Measurements from ENCODE around the gene SEMA5A. TPM values are rescaled to one million over a fixed set of nuclear protein-coding genes. Genes with fewer than 3 reads are reported as not detected.

SEMA5A gene, protein sequence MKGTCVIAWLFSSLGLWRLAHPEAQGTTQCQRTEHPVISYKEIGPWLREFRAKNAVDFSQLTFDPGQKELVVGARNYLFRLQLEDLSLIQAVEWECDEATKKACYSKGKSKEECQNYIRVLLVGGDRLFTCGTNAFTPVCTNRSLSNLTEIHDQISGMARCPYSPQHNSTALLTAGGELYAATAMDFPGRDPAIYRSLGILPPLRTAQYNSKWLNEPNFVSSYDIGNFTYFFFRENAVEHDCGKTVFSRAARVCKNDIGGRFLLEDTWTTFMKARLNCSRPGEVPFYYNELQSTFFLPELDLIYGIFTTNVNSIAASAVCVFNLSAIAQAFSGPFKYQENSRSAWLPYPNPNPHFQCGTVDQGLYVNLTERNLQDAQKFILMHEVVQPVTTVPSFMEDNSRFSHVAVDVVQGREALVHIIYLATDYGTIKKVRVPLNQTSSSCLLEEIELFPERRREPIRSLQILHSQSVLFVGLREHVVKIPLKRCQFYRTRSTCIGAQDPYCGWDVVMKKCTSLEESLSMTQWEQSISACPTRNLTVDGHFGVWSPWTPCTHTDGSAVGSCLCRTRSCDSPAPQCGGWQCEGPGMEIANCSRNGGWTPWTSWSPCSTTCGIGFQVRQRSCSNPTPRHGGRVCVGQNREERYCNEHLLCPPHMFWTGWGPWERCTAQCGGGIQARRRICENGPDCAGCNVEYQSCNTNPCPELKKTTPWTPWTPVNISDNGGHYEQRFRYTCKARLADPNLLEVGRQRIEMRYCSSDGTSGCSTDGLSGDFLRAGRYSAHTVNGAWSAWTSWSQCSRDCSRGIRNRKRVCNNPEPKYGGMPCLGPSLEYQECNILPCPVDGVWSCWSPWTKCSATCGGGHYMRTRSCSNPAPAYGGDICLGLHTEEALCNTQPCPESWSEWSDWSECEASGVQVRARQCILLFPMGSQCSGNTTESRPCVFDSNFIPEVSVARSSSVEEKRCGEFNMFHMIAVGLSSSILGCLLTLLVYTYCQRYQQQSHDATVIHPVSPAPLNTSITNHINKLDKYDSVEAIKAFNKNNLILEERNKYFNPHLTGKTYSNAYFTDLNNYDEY
- total RNA-seq: under 0.01 and 0.44 TPM in 2 replicates

DNA sequence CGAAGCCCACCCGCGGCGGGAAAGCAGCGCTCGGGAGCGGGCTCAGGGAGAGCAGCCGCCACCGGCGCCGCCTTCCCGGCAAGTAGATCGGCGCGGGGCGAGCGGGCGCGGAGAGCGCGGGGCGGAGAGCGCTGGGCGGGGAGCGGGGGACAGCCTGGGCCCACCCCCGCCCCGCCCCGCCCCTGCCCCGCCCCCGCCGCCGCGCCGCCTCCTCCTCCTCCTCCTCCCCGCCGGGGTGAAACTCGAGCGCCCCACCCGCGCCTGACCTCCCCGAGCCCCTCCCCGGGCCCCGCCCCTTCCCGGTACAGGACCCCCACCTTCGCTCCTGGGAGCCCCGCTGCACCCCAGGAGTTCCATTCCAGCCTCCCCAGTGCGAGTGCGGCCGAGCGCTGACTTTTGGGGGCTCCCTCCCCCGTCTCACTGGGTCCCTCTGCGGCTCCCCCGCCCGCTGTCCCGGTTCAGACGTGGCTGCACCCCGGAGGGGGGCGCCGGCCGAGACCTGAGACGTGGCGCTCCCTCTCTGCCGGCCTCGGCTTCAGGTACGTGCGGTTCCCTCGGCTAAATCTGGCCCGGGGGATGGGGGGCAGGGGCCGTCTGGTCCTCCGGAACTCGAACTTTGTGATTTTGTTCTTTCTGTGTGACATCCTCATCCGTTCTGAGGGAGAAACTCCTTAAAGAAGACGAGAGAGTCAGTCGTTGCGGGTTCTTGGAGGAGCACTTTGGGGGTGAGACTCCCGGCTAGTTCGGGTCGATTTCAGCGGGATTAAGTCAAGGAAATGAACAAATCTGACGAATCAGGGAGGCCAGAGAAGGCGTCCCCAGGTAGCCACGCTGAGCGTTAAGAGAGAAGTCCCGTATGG, at the start of gene SEMA5A:
Gene SEMA5A (minus strand): TSS at position 84 of the 860 bp plus-strand sequence. CDS start 166,129 bp downstream, outside the sequence.
- DNase-seq (ENCODE audit: low read depth in 2 of 2): peak in 1 of 2 donors; percentile 48

DNA sequence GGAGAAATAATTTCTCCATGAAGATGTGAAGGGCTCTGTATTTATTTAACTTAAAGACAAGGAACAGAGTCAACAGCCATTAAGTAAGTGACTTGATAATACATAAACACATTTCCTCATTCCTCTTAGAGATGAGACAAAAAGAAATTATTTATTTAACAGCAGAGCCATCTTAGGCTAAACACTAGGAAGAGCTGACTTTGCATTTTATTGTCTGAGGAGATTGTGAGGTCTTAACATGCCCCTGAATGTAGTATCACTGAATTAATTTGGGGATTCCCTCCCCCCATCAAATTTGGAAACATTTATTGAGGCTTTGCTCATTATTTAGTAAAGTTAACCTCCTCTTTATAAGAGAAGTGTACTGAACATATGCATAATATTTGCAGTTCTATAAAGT, 49.0 kb upstream of the SEMA5A start:
- no peak for DNase-seq (ENCODE audit: low read depth in 2 of 2)

DNA sequence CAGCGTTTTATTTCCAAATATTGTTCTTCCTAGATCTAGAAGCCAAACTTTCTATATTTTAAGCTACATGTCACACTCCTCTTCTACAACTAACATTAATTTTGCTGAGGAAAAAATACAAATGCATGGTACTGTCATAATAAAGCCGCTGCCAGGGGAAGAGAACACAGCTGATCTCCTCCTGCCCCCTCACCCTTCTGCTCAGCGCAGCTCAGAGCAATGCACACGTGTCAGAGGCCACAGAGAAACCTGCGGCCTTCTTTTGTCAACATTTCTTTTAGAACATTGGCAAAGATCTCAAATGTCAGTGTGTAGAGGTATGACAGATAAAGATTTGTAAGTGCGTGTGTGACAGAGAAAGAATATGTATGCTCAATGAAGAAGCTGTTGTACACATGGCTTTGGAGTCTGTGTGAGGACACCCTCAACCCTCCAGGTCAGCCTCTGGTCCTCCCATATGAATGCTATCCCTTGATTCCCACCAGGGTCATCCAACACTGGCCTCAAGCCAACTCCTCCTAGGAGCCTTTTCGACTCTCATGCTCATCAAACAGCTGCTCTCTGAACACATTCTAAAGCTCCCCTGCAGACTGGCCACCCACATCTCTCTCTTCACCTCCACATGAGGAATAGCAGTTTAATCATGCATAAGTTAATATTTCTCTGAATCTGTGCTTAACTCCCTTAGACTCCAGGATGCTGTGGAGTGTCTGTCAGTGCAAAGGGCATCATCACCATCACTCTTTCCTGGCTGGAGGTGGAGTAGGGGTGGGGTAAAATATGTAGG, 43.4 kb upstream of the SEMA5A start:
- no peak for DNase-seq (ENCODE audit: low read depth in 2 of 2)

DNA sequence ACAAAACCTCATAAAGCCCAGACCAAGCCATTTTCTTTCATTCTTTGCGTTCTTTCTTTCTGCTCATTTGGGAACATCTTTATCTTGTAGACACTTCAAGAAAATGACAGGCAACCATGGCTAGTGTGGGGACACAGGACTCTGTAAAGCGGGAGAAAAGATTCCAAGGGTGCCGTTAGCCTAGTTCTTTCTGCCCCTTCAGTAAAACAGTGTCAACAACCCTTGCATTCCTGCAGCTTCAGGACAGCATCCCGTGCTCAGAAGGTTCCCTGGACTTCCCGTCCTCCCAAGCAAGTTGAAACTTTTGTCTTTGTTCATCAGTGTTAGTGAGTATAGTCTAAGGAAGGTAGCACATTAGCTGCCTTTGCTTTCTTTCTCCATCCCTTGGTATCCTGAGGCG, 42.4 kb upstream of the SEMA5A start:
- DNase-seq (ENCODE audit: low read depth in 2 of 2): no peak

DNA sequence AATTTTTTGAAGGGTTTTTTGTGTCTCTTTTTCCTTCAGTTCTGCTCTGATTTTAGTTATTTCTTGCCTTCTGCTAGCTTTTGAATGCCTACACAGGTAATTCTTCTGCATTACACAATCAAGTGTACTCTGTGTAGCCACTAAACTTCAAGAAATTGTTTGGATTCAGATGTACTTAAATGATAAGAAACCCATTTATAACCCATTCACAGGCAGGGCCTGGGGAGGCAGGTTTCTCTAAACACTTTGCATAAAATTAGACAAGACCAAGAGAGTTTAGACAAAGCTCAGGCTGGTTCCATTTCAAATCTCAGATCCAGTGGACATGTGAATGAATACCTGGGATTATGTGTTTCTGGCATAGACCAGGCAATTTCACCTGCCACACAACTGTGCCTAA, 41.3 kb upstream of the SEMA5A start:
- DNase-seq (ENCODE audit: low read depth in 2 of 2): no peak

DNA sequence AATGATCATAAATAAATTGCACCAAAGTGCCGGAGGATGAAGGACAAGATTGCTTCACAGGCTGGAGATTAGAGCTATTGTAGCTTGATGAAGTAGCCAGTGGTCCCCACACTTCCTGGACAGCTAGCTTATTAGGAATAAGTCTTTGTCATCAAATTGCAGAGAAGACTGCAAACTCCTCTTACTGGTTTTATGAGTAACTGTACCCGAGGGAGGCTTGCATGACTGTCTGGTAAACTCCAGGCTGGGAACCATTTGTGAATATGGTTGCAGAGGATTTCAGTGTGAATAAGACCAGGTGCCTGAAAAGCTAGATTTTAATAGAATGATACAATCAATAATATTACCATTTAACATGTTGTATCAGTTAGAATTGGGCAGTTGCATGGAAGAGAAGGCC, 36.5 kb upstream of the SEMA5A start:
- DNase-seq (ENCODE audit: low read depth in 2 of 2): no peak

DNA sequence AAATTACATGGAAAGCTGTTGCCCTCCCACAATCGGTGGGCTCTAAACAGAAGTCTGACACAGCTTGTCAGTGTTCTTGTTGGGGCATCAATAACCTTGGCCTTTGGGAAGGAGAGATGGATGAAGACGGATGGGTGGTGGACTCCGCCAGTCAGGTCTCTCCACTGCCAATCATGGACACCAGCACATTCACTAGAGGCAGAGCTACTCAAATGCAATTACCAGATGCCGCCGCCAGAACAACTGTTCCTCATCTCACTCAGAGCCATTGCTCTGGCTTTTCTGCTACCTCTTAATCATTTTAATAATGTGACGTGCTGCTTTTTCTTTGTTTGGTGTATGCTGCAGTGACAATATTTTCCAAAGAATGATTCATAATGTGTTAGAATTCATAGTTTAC, 27.9 kb upstream of the SEMA5A start:
- DNase-seq (ENCODE audit: low read depth in 2 of 2): no peak

DNA sequence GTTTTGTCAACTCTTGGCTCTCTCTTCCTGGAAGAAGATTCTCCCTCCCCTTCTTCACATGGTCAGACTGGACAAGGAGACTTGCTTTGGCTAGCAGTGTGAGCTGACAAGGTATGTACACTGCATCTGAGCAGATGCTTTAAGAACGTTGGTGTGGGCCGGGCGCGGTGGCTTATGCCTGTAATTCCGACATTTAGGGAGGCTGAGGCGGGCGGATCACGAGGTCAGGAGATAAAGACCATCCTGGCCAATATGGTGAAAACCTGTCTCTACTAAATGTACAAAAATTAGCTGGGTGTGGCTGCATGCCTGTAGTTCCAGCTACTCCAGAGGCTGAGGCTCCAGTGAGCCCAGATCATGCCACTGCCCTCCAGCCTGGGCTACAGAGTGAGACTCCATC, 26.4 kb upstream of the SEMA5A start:
- no peak for DNase-seq (ENCODE audit: low read depth in 2 of 2)

DNA sequence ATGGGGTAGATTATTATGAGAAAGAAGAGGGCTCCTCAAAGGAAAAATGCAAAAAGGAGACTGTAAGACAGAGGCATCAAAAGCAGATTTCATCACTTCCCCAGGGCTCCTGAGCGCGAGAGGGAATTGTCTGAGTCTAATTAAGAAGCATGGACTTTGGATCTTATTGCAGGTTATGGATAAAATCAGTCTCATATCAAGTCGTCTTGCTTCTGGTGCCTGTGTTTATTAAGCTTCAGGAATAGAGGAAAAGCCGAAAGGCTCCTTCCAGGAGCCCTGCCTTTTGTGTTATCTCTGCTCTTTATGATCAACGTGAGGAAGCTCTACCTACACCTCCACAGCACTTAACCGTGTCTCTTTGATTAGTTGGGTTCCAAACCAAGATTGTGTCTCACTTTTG, 25.0 kb upstream of the SEMA5A start:
- DNase-seq (ENCODE audit: low read depth in 2 of 2): no peak

DNA sequence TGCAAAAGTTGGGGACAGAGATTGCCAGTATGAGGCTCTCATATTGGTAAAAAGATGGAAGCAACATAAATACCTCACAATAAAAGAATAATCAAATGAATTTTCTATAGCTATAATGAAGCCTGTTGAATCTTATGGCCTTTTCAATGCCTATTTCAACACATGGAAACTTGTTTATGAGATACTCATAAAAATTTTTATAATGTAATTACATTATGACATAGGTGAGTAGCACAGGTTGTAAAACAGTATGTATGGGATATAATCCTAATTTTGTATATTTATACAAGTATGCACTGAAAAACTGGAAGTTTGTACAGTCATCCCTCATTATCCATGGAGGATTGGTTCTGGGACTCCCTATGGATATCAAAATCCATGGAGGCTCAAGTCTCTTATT, 21.2 kb upstream of the SEMA5A start:
- DNase-seq (ENCODE audit: low read depth in 2 of 2): no peak

DNA sequence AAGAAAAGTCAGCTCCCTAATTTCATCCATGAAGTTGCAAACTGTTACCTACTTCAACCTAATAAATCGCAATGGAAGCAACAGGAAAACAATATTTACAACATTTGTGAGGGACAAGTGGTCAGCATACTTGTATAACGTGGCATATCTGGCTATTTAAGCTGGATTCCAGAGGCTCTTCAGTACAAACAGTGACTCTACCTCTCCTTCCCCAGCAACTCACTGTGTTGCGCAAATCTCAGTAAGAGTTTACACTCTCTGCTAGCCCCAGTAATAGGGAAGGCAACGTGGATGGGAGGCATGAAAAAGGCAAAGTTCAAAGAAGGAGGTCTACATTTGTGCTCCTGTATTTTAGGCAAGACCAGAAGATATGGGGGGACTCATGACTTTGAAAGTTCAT, 18.9 kb upstream of the SEMA5A start:
- no peak for DNase-seq (ENCODE audit: low read depth in 2 of 2)

DNA sequence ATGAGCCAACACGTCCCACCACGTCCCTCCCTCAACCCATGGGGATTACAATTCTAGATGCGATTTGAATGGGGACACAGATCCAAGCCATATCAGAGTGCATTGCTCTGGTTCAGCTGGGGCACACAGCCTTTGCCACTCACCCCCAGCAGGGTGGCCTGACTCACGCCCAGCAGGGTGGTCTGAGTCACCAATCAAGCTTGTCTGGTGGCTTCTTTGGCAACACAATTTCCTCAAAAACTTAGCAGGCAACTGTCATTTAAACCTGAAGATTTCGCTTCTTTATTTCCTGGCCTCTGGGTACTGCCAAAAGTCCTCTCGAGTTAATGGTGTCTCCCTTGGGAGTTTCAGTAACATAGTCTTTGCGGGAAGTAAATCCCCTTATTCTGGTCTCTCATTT, 16.3 kb upstream of the SEMA5A start:
- DNase-seq (ENCODE audit: low read depth in 2 of 2): no peak

DNA sequence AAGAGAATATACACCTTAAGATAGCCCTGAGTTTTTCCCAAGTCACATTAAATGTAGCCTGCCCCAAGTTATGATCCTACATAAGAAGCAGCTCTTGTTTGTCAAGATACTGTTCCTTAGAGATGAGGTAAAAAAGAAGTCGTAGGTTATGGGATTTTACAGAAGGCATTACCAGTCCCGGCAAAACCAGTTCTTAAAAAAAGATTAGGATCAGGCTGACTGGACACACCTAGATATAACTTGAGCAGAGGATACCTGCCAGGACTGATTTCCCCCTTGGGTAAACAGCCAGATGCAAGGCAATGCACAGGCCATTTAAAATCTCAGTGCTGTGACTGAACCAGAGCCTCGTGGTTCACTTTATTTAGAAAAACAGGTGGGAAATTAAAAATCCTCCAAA, 14.1 kb upstream of the SEMA5A start:
- DNase-seq (ENCODE audit: low read depth in 2 of 2): no peak

DNA sequence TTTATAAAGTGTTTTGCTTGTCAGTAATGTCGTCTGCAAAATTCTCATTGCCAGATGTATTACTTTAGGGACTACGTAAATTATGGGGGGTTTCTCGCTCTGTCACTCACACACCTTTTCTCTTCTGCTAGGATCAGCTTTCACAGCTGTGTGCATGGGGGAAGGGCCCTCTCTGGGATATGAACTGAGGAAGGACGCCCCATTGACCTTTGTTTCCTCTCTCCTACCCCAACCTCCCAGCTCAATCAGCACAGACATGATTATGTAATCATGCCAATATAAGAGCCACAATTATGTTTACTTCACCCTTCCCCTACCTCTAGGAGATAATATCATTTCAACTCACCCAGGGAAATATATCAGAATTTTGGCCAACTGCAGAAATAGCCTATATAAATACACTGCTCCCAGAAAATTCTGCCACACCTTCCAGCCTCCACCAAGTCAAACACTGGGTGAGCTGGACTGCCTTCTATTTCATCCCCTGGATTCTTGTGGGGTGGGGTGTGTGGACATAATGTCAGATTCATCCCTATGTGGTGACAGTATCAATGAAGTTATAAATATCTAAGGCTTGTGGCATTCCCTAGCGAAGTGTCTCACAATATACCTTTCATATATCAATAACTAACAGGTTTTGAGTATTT, 12.6 kb upstream of the SEMA5A start:
- DNase-seq (ENCODE audit: low read depth in 2 of 2): no peak

DNA sequence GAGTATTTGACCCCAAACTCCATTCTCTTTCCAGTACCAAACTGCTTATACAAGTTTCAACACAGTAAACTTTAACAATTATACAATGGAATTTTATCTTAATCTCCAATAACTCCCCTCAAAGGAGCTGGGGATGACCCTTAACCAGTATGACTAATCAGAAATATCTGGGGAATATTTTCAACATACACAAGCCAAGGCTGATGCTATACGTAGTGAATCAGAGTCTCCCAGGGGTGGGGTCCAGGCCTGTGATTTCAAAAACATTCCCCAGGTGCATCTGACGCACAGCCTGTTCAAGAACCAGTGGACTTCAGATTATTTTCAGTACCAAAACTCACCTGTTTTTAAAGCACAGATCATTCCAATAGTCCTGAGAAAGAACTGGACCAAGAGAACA, 11.8 kb upstream of the SEMA5A start:
- DNase-seq (ENCODE audit: low read depth in 2 of 2): no peak

DNA sequence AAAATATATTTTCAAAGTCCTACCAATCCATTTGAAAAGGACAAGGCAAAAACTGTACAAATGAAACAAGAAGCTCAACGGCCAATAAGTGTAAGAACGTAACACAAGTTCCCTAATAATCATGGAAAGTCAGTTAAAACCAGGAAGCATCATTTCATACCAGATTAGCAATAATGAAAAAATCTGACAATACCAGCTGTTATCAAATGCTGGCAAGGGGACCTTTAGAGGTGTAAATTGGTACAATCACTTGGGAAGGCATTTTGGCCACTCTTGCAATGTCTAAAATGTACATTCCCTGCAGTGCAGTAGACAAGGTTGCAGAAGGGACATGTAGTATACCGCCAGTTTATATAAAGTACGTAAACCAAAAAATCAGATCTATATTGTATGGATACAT, 10.1 kb upstream of the SEMA5A start:
- no peak for DNase-seq (ENCODE audit: low read depth in 2 of 2)

DNA sequence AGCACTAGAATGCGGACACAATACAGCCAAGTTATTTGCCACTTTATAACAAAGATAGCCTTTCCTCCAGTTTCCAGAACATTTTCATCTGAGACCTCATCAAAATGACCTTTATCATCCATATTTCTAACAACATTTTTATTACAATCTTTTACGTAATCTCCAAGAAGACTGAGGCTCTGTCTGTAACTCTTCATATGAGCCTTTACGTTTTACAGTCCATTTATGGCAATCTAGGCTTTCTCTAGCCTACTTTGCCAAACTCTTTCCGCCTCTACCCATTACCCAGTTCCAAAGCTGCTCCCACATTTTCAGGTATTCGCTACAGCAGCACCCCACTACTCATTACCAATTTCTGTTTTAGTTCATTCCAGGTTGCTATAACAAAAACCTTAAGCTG, 8.2 kb upstream of the SEMA5A start:
- DNase-seq (ENCODE audit: low read depth in 2 of 2): no peak

DNA sequence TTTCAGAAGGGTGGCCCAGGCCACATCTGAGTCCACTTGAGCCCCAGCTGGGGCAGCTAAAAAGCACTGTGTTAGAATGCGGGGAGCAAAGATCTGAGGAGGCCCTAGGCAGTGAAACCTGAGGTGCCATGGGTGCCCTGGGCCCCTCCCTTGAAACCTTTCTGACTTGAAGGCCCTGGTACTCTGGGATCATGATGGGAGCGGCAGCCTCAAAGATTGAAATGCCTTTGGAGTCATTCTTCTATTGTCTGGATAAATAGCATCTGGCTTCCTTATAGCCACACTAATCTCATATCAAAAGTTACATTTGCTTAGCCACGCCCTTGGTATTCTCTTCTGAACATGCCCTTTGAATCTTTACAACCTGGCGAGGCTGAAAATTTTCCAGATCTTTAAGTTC, 7.7 kb upstream of the SEMA5A start:
- no peak for DNase-seq (ENCODE audit: low read depth in 2 of 2)

DNA sequence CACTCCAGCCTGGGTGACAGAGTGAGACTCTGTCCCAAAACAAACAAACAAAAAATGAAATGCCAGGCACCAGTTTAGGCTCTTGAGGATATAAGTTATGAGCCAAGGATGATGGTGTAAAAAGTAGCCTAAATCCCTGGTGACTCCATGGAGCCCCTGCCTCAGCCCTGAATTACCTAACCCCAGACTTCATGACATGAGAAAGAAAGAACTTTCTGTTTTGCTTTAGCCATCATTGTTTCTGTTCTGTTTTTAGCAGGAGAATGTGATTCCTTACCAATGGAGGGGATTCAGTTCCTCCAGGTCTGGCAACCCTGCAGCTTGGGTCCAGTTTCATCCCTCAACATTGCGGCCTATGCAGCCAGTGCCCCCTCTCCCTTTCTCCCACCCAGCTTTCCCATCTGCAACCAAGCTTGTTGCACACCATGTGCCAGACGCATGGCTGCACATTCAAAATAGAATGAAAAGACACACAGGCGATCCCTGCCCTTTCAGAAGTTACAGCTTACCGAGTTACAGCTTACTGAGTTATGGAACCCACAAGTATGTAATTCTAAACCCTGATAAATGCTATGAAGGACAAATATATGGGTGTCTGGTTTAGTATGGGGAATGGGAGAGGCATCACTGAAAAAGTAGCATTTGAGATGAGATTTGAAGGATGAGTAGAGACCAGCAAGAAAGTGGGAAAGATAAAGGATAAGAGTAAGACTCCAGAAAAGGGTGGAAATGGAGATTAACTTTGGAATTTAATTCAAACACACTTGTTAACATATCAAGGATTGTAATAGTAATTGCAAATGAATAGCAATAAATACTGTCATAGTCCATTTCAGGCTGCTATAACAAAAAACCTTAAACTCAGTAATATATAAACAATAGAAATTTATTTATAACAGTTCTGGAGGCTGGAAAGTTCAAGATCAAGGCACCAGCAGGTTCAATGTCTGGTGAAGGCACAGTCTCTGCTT, 6.0 kb upstream of the SEMA5A start:
- no peak for DNase-seq (ENCODE audit: low read depth in 2 of 2)
